Measurements from ENCODE around the gene SLC2A1. TPM values are rescaled to one million over a fixed set of nuclear protein-coding genes. Genes with fewer than 3 reads are reported as not detected.

The SLC2A1 gene
- total RNA-seq, 2 experiments from 2014 or later = 105 to 114 TPM

DNA sequence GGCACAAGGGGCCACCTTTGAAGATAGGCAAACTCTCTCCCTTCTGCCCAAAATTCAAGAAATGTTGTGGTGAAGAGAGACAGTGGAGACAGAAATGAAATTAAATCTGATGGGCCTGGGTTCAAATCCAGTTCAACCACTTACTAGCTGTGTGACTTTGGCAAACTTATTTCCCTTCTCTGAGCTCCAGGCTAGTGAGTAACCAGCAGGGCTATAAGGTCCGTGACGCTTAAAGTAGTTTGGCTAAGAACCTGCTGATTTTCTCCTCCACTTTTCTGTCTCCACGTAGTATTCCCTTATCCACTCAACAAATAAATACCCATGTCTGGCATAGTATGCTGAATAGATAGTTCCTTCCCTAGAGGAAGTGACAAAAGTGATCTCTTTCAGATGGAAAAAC is 1.9 kb downstream of the SLC2A1 start:
- peaks cover 4% of the 10 kb centered on the region for H3K27me3 Mint-ChIP-seq
- H3K27ac Mint-ChIP-seq = peak overlapping the region; percentile 91
- no peaks in the 10 kb centered on the region for H3K9me3 Mint-ChIP-seq
- peaks cover 38% of the 10 kb centered on the region for H3K36me3 Mint-ChIP-seq
- peaks cover 55% of the 10 kb centered on the region for H3K4me1 Mint-ChIP-seq
- H3K4me3 Mint-ChIP-seq = peak overlapping the region; percentile 98
- DNase-seq = no peak

DNA sequence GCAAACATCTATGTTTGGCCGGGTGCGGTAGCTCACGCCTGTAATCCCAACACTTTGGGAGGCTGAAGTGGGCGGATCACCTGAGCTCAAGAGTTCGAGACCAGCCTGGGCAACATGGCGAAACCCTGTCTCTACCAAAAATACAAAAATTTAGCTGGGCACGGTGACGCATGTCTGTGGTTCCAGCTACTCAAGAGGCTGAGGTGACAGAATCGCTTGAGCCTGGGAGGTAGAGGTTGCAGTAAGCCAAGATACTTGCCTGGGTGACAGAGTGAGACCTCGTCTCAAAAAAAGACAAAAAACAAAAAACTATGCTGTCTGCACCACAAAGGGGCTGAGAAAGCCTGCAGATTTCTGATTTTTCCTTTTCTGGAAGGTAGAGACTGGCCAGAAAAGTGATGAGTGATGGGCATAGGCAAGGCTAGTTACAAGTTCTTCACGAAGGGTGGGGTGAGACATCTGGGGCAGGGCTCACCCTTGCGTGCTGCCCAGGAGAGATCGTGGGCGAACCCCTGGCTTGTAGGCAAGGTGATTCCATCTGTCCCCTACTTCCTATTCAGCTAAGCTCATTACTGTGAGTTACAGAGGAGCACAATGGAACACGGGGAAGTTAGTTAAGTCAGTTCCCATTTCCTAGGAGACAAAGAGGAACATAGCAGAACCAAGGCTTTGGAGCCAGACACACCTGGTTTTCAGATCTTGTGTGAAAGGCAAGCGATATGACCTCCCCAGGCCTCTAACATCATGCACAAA is 3.2 kb downstream of the SLC2A1 start:
- peaks cover 46% of the 10 kb centered on the region for H3K36me3 Mint-ChIP-seq

DNA sequence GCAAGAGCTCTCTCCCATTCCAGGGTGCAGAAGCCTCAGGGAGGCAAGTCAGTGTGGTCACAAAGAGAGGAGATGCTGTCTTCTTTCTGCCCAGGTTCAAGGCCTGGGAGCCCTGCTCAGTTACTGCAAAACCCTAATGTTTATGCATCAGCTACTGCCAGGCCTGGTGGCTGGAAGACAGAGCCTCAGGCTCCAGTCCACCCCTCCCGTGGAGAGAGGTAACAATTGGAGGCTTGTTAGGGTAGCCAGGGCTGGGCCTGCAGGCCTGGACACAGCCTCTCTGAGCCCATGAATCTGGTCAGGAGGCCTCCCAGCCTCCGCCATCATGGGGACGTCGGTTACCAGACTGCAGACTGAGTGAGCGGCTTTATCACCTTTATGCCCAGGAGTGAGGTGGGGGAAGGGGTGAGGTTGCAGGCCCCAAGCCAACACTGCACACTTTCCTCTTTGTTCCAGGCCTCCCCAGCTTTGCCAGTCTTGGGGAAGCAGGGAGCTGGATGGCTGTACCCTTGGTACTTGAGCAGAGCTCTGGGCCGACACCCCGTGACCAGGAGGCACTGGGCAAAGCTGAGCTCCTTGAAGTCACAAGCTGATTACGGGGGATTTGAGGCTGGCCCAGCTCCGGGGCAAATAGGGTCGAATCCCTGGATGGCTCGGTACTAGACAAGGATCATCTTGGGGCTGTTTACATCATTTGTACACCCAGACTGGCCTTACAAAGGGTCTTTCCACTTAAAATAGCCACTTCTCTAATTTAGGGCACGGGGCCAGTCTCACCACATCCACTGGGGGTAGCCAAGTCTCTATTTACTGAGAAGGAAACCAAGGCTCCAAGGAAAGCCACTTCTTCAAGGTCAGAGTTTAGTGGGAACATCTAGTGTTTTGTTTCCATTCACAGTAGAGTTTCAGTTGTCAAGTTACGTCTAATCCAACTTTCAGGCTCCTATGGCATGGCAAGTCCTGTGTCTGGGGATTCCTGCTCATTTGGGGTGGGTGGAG is 5.2 kb downstream of the SLC2A1 start:
- peak overlapping the region; percentile 54 for H3K27ac Mint-ChIP-seq
- H3K9me3 Mint-ChIP-seq = no peaks in the 10 kb centered on the region
- H3K27me3 Mint-ChIP-seq = peaks cover under 1% of the 10 kb centered on the region
- H3K4me1 Mint-ChIP-seq = peaks cover 63% of the 10 kb centered on the region
- DNase-seq = no peak
- H3K36me3 Mint-ChIP-seq = peaks cover 50% of the 10 kb centered on the region
- H3K4me3 Mint-ChIP-seq = peak overlapping the region; percentile 14

More for the DNA sequence above, 3.2 kb downstream of the SLC2A1 start:
- H3K9me3 Mint-ChIP-seq = no peaks in the 10 kb centered on the region
- H3K4me3 Mint-ChIP-seq = peak overlapping the region; percentile 76
- peaks cover 59% of the 10 kb centered on the region for H3K4me1 Mint-ChIP-seq
- peak overlapping the region; percentile 72 for H3K27ac Mint-ChIP-seq
- no peak for DNase-seq
- H3K27me3 Mint-ChIP-seq = peaks cover 4% of the 10 kb centered on the region

DNA sequence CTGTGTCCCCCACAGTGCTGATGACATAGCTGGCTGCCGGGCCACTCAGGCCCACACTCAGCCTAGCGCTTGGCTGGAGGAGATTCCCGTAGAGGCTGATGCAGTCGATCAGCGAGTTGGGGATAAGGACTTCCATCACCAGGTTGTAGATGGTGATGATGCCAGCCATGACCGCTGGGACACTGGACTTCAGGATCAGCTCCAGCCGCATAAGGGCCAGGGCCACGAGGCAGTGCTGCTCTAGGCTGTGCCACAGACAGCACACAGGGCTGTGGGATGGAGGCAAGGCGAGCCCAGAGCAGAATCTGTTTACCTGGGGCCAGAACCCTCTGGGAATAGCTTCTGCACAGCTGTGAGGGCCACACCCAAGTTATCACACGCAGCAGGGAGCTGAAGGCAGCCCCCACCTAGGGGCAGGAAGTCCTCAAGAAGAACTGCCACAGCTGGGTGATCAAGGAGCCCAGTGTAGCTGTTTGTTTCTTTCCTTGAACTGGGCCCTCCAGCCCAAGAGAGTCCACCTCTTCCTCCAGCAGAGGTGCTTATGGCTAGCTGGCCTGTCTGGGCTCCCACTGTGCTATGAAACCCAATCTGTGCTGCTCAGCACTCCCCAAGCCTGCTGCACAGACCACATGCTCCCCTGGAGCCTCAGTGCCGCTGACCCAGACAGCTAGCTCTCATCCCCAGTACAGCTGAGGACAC is 6.2 kb downstream of the SLC2A1 start:
- no peak overlapping the region for H3K4me3 Mint-ChIP-seq
- no peak for DNase-seq
- H3K4me1 Mint-ChIP-seq = peaks cover 67% of the 10 kb centered on the region
- H3K9me3 Mint-ChIP-seq = no peaks in the 10 kb centered on the region
- no peaks in the 10 kb centered on the region for H3K27me3 Mint-ChIP-seq
- peaks cover 52% of the 10 kb centered on the region for H3K36me3 Mint-ChIP-seq
- H3K27ac Mint-ChIP-seq = no peak overlapping the region

DNA sequence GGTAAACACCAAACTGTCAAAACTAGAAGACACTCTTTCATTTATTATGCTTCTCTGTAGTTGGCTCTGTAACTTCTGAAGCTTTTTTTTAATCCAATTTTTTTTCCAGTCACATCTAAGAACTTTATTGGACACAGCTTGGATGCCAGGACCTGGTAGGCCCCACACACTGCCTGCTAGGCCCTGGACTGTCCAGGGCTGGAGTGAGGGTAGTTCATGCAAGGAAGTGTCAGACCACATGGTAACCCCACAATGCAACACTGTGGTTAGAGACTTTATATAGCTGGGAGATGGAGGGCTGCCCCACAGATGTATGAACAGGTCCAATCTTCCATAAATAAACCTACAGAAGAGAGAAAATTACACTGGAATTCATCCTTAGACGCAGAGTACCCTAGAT is 7.1 kb downstream of the SLC2A1 start:
- DNase-seq = no peak
- Mint-ChIP-seq H3K27ac (peak overlapping the region; percentile 70), H3K4me3 (no peak overlapping the region), H3K9me3 (no peaks in the 10 kb centered on the region), H3K36me3 (peaks cover 45% of the 10 kb centered on the region), H3K4me1 (peaks cover 73% of the 10 kb centered on the region), H3K27me3 (no peaks in the 10 kb centered on the region)

DNA sequence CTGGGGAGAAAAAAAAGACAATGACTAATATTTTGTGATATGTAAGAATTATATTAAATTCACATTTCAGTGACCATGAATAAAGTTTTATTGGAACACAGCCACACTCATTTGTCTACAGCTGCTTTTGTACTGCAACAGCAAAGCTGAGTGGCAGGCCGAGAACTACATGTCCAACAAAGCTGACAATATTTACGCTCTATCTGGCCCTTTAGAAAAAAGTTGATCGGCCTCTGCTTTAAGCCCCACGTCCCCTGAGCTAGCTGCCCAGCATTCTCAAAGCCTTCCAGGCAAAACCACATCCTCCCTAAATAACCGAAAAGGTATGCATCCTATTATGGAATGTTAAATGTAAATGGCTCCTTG is 8.6 kb downstream of the SLC2A1 start:
- no peak for DNase-seq
- Mint-ChIP-seq H3K36me3 (peaks cover 40% of the 10 kb centered on the region), H3K4me3 (peak overlapping the region; percentile 47)

DNA sequence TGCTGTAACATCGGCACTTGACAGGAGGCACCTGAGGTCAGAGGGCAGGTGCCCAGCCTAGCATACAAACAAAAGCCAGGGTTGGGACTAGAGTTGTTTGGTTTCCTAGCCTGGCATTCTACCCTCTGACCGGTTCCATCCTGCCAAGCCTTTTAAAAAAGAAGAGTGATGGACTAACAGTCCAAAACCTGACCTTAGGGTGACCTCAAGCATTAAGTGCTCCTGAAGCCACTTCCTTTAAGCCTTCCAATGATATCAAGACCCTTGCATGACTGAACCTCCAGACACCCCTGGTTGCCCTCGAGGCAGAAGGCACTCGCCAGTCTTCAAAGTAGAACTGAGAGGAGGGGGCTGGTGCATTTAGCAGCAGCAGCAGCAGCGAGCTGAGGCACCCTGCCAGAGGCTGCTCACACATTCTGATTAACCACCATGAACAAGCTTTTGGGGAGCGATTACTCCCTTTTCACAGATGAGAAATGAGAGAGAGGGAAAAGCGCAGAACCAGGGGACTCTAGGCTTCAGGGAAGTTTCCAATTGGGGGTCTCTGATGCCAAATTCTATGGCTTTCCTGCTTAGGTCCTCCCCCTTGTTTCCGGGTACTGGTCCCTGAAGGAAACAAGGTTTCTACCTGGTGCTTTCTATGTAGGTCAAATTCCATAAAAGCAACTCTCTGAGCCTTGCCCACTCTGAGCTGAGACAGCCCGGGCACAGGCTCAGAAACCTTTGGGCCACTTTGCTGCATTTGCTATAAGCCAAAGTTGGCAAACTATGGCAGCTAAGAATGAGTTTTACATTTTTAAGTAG is 9.2 kb downstream of the SLC2A1 start:
- Mint-ChIP-seq H3K27me3 (no peaks in the 10 kb centered on the region), H3K4me3 (no peak overlapping the region), H3K9me3 (no peaks in the 10 kb centered on the region), H3K4me1 (peaks cover 79% of the 10 kb centered on the region), H3K27ac (peak overlapping the region; percentile 77), H3K36me3 (peaks cover 36% of the 10 kb centered on the region)
- no peak for DNase-seq

More for the DNA sequence above, 8.6 kb downstream of the SLC2A1 start:
- H3K9me3 Mint-ChIP-seq = no peaks in the 10 kb centered on the region
- peaks cover 78% of the 10 kb centered on the region for H3K4me1 Mint-ChIP-seq
- H3K27ac Mint-ChIP-seq = peak overlapping the region; percentile 18
- H3K27me3 Mint-ChIP-seq = no peaks in the 10 kb centered on the region

DNA sequence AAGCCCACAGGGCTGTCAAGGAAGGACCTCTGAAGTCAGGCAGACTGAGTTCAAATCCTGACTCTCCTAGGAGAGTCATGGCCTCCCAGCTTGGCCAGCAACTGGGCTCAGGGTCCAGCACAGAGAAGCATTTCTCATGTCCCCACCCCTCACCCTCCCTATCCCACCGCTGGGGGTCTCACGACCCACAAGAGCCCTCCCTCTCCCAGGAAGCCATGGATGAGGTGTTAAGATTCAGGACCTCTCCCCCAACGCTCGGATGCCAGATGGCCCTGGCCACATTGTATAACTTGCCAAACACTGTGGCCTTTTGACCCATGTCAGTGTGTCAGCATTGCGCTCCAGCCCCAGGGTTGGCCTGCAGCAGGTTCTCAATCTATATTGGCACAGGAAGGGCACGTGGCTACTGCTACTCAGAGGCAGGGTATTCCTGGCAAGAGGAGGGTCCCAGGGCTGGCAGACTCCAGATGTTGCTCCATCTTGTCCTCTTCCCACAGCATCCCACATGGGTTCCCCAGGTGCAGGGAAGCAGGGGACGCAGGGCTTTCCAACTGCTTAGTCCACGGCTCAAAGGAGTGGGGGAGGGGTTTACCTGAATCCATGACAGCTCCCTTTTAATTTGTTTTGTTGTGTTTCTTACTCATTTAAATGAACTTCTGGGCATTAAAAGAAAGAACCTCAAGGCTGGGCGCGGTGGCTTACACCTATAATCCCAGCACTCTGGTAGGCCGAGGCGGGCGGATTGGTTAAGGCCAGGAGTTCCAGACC is 10.5 kb downstream of the SLC2A1 start:
- H3K4me1 Mint-ChIP-seq = peaks cover 77% of the 10 kb centered on the region
- no peak for DNase-seq
- no peak overlapping the region for H3K4me3 Mint-ChIP-seq
- H3K9me3 Mint-ChIP-seq = no peaks in the 10 kb centered on the region
- no peak overlapping the region for H3K27ac Mint-ChIP-seq
- H3K27me3 Mint-ChIP-seq = no peaks in the 10 kb centered on the region
- H3K36me3 Mint-ChIP-seq = peaks cover 34% of the 10 kb centered on the region

DNA sequence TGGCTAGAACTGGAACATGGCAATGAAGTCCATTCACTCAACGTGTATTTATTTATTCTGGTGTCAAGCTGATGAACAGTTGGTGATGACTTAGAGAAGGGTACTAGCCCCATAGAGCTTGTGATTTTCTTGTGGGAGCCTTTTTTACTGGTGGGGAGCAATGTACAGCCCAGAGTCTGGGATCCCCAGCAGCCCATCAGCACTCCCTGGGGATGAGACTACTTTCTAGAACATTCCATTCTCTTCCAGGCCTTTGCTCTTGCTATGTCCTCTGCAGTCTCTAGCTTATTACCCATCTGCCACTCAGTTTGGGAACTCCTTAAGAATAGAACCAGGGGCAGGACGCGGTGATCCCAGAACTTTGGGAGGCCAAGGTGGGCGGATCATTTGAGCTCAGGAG is 11.6 kb downstream of the SLC2A1 start:
- Mint-ChIP-seq H3K36me3 (peaks cover 41% of the 10 kb centered on the region), H3K27ac (no peak overlapping the region), H3K27me3 (no peaks in the 10 kb centered on the region), H3K9me3 (no peaks in the 10 kb centered on the region), H3K4me3 (no peak overlapping the region), H3K4me1 (peaks cover 81% of the 10 kb centered on the region)
- DNase-seq = no peak

DNA sequence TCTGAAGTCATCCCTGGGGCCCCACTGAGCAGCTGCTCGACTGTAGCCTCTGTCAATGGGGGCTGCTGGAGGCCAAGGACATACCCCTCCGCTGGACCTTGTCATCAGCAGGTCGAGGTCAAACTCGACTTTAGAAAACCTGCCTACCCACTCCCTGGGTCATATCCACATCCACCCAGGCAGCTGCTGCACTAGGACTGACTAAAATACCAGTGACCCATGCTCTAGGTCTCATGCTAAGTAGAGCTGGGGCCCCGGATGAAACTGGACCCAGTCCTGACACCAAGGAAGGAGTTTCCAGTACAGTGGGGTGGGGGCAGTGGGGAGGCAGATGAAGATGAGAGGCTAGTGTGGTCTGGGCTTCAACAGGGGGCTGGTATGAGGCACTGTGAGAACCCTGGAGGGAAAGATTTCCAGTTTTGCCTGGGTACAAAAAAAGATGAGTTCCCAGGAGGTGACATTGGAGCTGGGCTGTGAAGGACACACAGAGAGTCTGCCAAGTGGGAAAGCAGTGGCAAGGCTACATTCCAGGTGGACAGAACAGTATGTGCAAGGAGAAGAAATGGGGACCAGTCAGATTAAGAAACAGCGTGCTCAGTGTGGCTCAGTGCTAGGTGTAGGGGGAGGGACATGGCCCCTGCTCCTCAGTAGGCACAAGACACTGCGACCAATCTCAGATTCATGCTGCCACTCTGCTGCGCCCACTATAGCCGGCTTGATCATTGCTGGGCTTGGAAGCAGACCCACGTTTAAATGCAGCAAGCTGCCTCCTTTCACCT is 12.4 kb downstream of the SLC2A1 start:
- Mint-ChIP-seq H3K9me3 (no peaks in the 10 kb centered on the region), H3K36me3 (peaks cover 43% of the 10 kb centered on the region), H3K4me1 (peaks cover 79% of the 10 kb centered on the region), H3K4me3 (no peak overlapping the region), H3K27ac (peak overlapping the region; percentile 22), H3K27me3 (no peaks in the 10 kb centered on the region)
- no peak for DNase-seq

DNA sequence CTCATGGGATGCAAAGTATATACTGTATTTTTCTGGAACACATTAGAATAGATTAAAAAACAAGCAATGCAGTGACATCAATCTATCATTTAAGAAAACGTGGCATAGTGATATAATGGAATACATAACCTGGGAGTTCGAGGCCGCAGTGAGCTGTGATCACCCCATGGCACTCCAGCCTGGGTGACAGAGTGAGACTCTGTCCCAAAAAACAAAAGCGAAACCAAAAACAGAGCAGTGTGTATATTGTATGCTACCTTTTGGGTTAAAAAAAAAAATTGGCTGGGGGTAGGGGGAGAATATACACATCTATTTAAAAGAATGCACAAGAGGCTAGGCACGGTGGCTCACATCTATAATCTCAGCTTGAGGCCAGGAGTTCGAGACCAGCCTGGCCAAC is 13.5 kb downstream of the SLC2A1 start:
- no peak for DNase-seq
- H3K4me3 Mint-ChIP-seq = no peak overlapping the region
- H3K9me3 Mint-ChIP-seq = no peaks in the 10 kb centered on the region
- H3K4me1 Mint-ChIP-seq = peaks cover 79% of the 10 kb centered on the region
- no peaks in the 10 kb centered on the region for H3K27me3 Mint-ChIP-seq
- peak overlapping the region; percentile 58 for H3K27ac Mint-ChIP-seq
- peaks cover 43% of the 10 kb centered on the region for H3K36me3 Mint-ChIP-seq

DNA sequence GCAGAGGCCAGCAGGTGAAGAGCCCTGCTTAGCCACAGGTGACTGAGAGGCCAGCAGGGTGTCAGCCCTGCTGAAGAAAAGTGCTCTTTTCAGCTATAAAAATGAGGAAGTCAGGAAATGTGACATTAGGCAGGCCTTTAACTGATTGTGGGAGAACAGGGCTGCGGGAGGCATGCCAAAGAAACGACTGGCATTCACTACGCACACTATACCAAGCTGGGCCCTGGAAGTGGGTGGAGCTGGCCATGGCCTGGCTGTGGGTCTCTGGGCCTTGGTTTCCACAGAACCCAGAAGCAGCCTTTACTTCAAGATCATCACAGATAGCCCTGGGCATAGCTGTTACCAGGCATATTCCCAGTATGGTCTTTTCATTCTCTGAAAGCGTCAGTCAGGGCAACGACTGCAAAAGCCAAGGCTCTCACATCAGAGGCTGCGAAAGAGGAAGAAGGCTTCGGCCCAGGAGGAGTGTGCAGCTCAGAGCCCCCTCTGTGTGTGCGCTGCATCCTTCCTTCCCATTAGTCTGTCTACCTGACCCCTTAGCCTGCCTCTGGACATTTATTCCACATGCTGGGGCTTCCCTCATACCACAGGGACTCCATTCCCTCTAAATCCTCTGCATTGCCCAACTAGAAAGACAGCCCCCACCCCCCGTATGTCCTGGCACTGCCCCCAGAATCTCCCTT is 14.3 kb downstream of the SLC2A1 start:
- H3K4me3 Mint-ChIP-seq = no peak overlapping the region
- DNase-seq = no peak
- peaks cover 43% of the 10 kb centered on the region for H3K36me3 Mint-ChIP-seq
- H3K27me3 Mint-ChIP-seq = no peaks in the 10 kb centered on the region
- peaks cover 77% of the 10 kb centered on the region for H3K4me1 Mint-ChIP-seq
- H3K9me3 Mint-ChIP-seq = no peaks in the 10 kb centered on the region
- peak overlapping the region; percentile 58 for H3K27ac Mint-ChIP-seq

DNA sequence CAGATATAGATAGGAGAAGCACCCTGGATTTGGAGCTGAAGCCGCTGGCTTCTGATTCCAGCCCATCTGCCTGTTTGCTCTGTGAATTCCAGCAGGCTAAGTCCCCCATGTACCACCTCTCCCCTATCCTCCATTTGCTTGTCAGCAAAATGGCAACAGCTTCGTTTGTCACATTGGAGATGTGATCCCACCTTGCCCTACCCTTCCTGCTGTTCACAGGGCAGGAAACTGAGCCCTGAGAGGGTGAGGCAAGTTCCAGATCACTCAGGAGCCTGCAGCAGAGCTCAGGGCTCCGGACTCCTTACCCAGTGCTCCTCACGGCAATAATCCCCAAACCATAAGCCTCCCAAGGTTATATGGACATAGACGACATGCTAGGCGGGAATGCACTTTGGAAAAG is 14.9 kb downstream of the SLC2A1 start:
- Mint-ChIP-seq H3K9me3 (no peaks in the 10 kb centered on the region), H3K27ac (no peak overlapping the region), H3K4me3 (no peak overlapping the region), H3K4me1 (peaks cover 79% of the 10 kb centered on the region), H3K36me3 (peaks cover 47% of the 10 kb centered on the region), H3K27me3 (no peaks in the 10 kb centered on the region)
- no peak for DNase-seq

All from activated naive CD8-positive, alpha-beta T cell treated with anti-CD3 and anti-CD28 coated beads for 36 hours (primary cell).